ENCODE measurements around the gene IFI44L. TPM values are rescaled to one million over a fixed set of nuclear protein-coding genes. Genes with fewer than 3 reads are reported as not detected.
A peak's percentile ranks its signal among the peaks of the same experiment; 100 is the strongest.

Gene IFI44L
- total RNA-seq, result 3.8 and 4.7 TPM in 2 replicates

GRCh38 chr1:78619803-78620579, at the start of gene IFI44L:
Gene IFI44L (plus strand): TSS chr1:78620448. CDS start chr1:78627916, 7,468 bp downstream.
- DNase-seq (ENCODE audit: low read depth, low spot score), result no peak

GRCh38 chr1:78570539-78570938, 49.7 kb upstream of the IFI44L start:
- DNase-seq (ENCODE audit: low read depth, low spot score), result no peak

- DNase-seq (ENCODE audit: low read depth, low spot score), result no peak
These were observed 42.8 kb upstream of the IFI44L start for GRCh38 chr1:78577257-78578100.

- DNase-seq (ENCODE audit: low read depth, low spot score), result no peak
These were observed 33.7 kb upstream of the IFI44L start for GRCh38 chr1:78586572-78586971.

GRCh38 chr1:78587211-78587610, 33.0 kb upstream of the IFI44L start:
- no peak for DNase-seq (ENCODE audit: low read depth, low spot score)

GRCh38 chr1:78591971-78592370, 28.3 kb upstream of the IFI44L start:
- no peak for DNase-seq (ENCODE audit: low read depth, low spot score)

GRCh38 chr1:78599294-78599693, 21.0 kb upstream of the IFI44L start:
- no peak for DNase-seq (ENCODE audit: low read depth, low spot score)

- DNase-seq (ENCODE audit: low read depth, low spot score), result no peak
These were observed 19.2 kb upstream of the IFI44L start for GRCh38 chr1:78601068-78601467.

GRCh38 chr1:78603206-78603605, 17.0 kb upstream of the IFI44L start:
- no peak for DNase-seq (ENCODE audit: low read depth, low spot score)

GRCh38 chr1:78604643-78605042, 15.6 kb upstream of the IFI44L start:
- DNase-seq (ENCODE audit: low read depth, low spot score), result no peak

GRCh38 chr1:78606274-78606673, 14.0 kb upstream of the IFI44L start:
- no peak for DNase-seq (ENCODE audit: low read depth, low spot score)

GRCh38 chr1:78607334-78607927, 12.8 kb upstream of the IFI44L start:
- DNase-seq (ENCODE audit: low read depth, low spot score), result no peak

GRCh38 chr1:78607944-78608343, 12.3 kb upstream of the IFI44L start:
- no peak for DNase-seq (ENCODE audit: low read depth, low spot score)

- DNase-seq (ENCODE audit: low read depth, low spot score), result peak; percentile 53
These were observed 2.6 kb upstream of the IFI44L start for GRCh38 chr1:78617615-78618026.

- no peak for DNase-seq (ENCODE audit: low read depth, low spot score)
These were observed 1.2 kb upstream of the IFI44L start for GRCh38 chr1:78619032-78619431.

GRCh38 chr1:78619446-78619802, 824 bp upstream of the IFI44L start:
- DNase-seq (ENCODE audit: low read depth, low spot score), result no peak

- DNase-seq (ENCODE audit: low read depth, low spot score), result no peak
These were observed 418 bp downstream of the IFI44L start for GRCh38 chr1:78620666-78621065.

GRCh38 chr1:78622548-78622947, 2.3 kb downstream of the IFI44L start:
- DNase-seq (ENCODE audit: low read depth, low spot score), result no peak

- DNase-seq (ENCODE audit: low read depth, low spot score), result no peak
These were observed 3.8 kb downstream of the IFI44L start for GRCh38 chr1:78624035-78624434.

- DNase-seq (ENCODE audit: low read depth, low spot score), result no peak
These were observed 7.1 kb downstream of the IFI44L start for GRCh38 chr1:78627321-78627720.

- no peak for DNase-seq (ENCODE audit: low read depth, low spot score)
These were observed 10.4 kb downstream of the IFI44L start for GRCh38 chr1:78630600-78630999.

GRCh38 chr1:78633209-78633608, 13.0 kb downstream of the IFI44L start:
- no peak for DNase-seq (ENCODE audit: low read depth, low spot score)

Data from pulmonary artery endothelial cell (primary cell).